CD14-positive monocyte (primary cell): ENCODE data around the gene MMRN1. TPM values are rescaled to one million over a fixed set of nuclear protein-coding genes. Genes with fewer than 3 reads are reported as not detected.

Experiments used
- DNase-seq, 3 donors: peaks; one replicate each; pipeline ENCODE4 v3.0.0-alpha.2; 2011 to 2022
- H2AFZ ChIP-seq: 2 replicates; pipeline ENCODE4 v1.6.0; 2012; ENCODE audit warnings: mild to moderate bottlenecking, low read depth, low read length, inconsistent platforms; ENCODE audit not compliant: insufficient read depth, poor library complexity, severe bottlenecking
- H3K27ac ChIP-seq, 2 donors: 1 replicate in 1 of 2; 2 replicates in 1 of 2; pipeline ENCODE4 v1.5.1; 2012 to 2013; ENCODE audit warnings: low read length in 2 of 2, control low read depth in 1 of 2, inconsistent platforms in 1 of 2, low read depth in 1 of 2, mild to moderate bottlenecking in 1 of 2
- H3K27me3 ChIP-seq, 2 donors: one replicate each; pipeline versions ENCODE4 v1.6.0 to v1.6.1; 2011 to 2013; ENCODE audit warnings: low read length in 2 of 2; ENCODE audit not compliant: control insufficient read depth in 2 of 2, insufficient read depth in 2 of 2
- H3K36me3 ChIP-seq, 2 donors: replicated peaks in 1 of 2; 1 replicate in 1 of 2; 2 replicates in 1 of 2; pipeline versions ENCODE4 v1.5.1 to v1.6.1; 2012 to 2013; ENCODE audit warnings: low read length in 2 of 2, control low read depth in 1 of 2, inconsistent platforms in 1 of 2, mild to moderate bottlenecking in 1 of 2; ENCODE audit not compliant: insufficient read depth in 2 of 2, control insufficient read depth in 1 of 2
- H3K4me1 ChIP-seq, 2 donors: 1 replicate in 1 of 2; 2 replicates in 1 of 2; pipeline versions ENCODE4 v1.5.1 to v1.6.1; 2012 to 2013; ENCODE audit warnings: low read length in 2 of 2, control low read depth in 1 of 2, inconsistent platforms in 1 of 2, mild to moderate bottlenecking in 1 of 2, moderate library complexity in 1 of 2; ENCODE audit not compliant: insufficient read depth in 2 of 2, control insufficient read depth in 1 of 2
- H3K4me2 ChIP-seq: replicated peaks from 2 replicates; pipeline ENCODE3; 2012; ENCODE audit warnings: low read length, moderate library complexity, mild to moderate bottlenecking; ENCODE audit not compliant: poor library complexity, severe bottlenecking; ENCODE audit errors: extremely low read depth
- H3K4me3 ChIP-seq, 3 experiments: fragments of 200-600 bp in 1 of 3; sonication (generic) in 1 of 3; replicated peaks in 1 of 3; 1 replicate in 2 of 3; 2 replicates in 1 of 3; pipeline ENCODE4 v1.5.1; 2011 to 2013; ENCODE audit warnings: low read length in 3 of 3, mild to moderate bottlenecking in 3 of 3, control low read depth in 2 of 3, low read depth in 2 of 3, inconsistent platforms in 1 of 3, moderate library complexity in 1 of 3
- H3K79me2 ChIP-seq: 2 replicates; pipeline ENCODE4 v1.6.0; 2012; ENCODE audit warnings: mild to moderate bottlenecking, control low read depth, inconsistent platforms, low read length, moderate library complexity; ENCODE audit not compliant: insufficient read depth
- H3K9ac ChIP-seq: 2 replicates; pipeline ENCODE4 v1.6.0; 2017; ENCODE audit warnings: low read length, mild to moderate bottlenecking; ENCODE audit not compliant: insufficient read depth, poor library complexity, severe bottlenecking
- H3K9me3 ChIP-seq, 2 donors: replicated peaks in 1 of 2; 1 replicate in 1 of 2; 2 replicates in 1 of 2; pipeline versions ENCODE4 v1.5.1 to v1.6.1; 2012 to 2013; ENCODE audit warnings: low read length in 2 of 2, control low read depth in 1 of 2; ENCODE audit not compliant: control insufficient read depth in 1 of 2, insufficient read depth in 1 of 2
- H4K20me1 ChIP-seq: 2 replicates; pipeline ENCODE4 v1.6.0; 2012; ENCODE audit warnings: mild to moderate bottlenecking, low read length, control low read depth, moderate library complexity; ENCODE audit not compliant: insufficient read depth
- H3K27ac Mint-ChIP-seq, 7 donors: one replicate each; pipeline ENCODE4 v1.8.0; 2020; ENCODE audit warnings: mild to moderate bottlenecking in 7 of 7, mixed read lengths in 7 of 7, moderate library complexity in 6 of 7, inconsistent platforms in 2 of 7
- H3K27me3 Mint-ChIP-seq, 3 donors: one replicate each; pipeline ENCODE4 v1.8.0; 2021 to 2022; ENCODE audit warnings: low read depth in 3 of 3, mild to moderate bottlenecking in 3 of 3, mixed read lengths in 3 of 3, moderate library complexity in 3 of 3, inconsistent platforms in 1 of 3
- H3K36me3 Mint-ChIP-seq, 2 donors: one replicate each; pipeline ENCODE4 v1.8.0; 2020; ENCODE audit warnings: mixed read lengths in 2 of 2, inconsistent platforms in 1 of 2, mild to moderate bottlenecking in 1 of 2
- H3K4me1 Mint-ChIP-seq: one replicate; pipeline ENCODE4 v1.8.0; 2020; ENCODE audit warnings: mild to moderate bottlenecking, mixed read lengths
- H3K4me3 Mint-ChIP-seq, 2 donors: one replicate each; pipeline ENCODE4 v1.8.0; 2020; ENCODE audit warnings: mild to moderate bottlenecking in 2 of 2, mixed read lengths in 2 of 2, moderate library complexity in 1 of 2
- H3K9me3 Mint-ChIP-seq, 7 donors: one replicate each; pipeline ENCODE4 v1.8.0; 2020 to 2022; ENCODE audit warnings: mixed read lengths in 7 of 7, mild to moderate bottlenecking in 6 of 7, moderate library complexity in 6 of 7, inconsistent platforms in 2 of 7
- CTCF ChIP-seq: fragments of 200-600 bp; IDR thresholded peaks from one replicate; pipeline ENCODE4 v1.8.0; 2022; ENCODE audit warnings: antibody characterized with exemption, mild to moderate bottlenecking
- WGBS: methylation state at CpG from one replicate; pipeline ENCODE4 v1.1.5; 2013; ENCODE audit warnings: missing lambda C conversion rate; ENCODE audit not compliant: insufficient coverage; 5-methylcytosine and 5-hydroxymethylcytosine counted together
- intact Hi-C, 2 donors: fragments of 100-400 bp; cut with micrococcal nuclease; formaldehyde crosslinking; loops; one replicate each; pipeline versions ENCODE4 v1.15.0 to v1.15.1; 2023
- polyA plus RNA-seq, 3 donors: library from polyadenylated mRNA; depleted of rRNA in 1 of 3; unstranded in 2 of 3; stranded (reverse) in 1 of 3; fragments of 300-500 nt in 2 of 3; fragments of >200 nt in 1 of 3; fragmentation: Illumina TruSeq in 2 of 3; gene quantifications; 1 replicate in 2 of 3; 2 replicates in 1 of 3; pipeline ENCODE4 v1.2.3, GENCODE V29; 2012 to 2021

The MMRN1 gene
- polyA plus RNA-seq, 3 donors, result 0.07 TPM; not detected in 2

GRCh38 chr4:89992744-89993143 is 98.1 kb downstream of the MMRN1 start:
- no peak overlapping the region for H3K4me3 ChIP-seq
- no peak overlapping the region for H3K4me3 Mint-ChIP-seq
- peaks cover 0 to 3% (median 1%) of the 10 kb centered on the region in 3 donors for H3K27me3 Mint-ChIP-seq
- H3K36me3 ChIP-seq, result no peaks in the 10 kb centered on the region
- H3K36me3 Mint-ChIP-seq, result no peaks in the 10 kb centered on the region
- peaks cover 0 to 9% (median 0%) of the 10 kb centered on the region in 7 donors for H3K9me3 Mint-ChIP-seq
- no peak for DNase-seq
- WGBS, result no CpG with 5 or more reads among the region's 1 CpG
- H3K79me2 ChIP-seq, result no peaks in the 10 kb centered on the region
- H3K27ac ChIP-seq, result no peak overlapping the region
- H3K4me1 ChIP-seq, result no peaks in the 10 kb centered on the region
- H3K27ac Mint-ChIP-seq, result no peak overlapping the region
- H3K27me3 ChIP-seq, result no peaks in the 10 kb centered on the region
- H4K20me1 ChIP-seq, result no peaks in the 10 kb centered on the region
- no peaks in the 10 kb centered on the region for H3K4me1 Mint-ChIP-seq
- TF ChIP-seq CTCF, result no peak
- no peak overlapping the region for H2AFZ ChIP-seq
- H3K9me3 ChIP-seq, result no peaks in the 10 kb centered on the region
- no peak overlapping the region for H3K4me2 ChIP-seq
- intact Hi-C loops, result no loop called here
- no peak overlapping the region for H3K9ac ChIP-seq

GRCh38 chr4:89994176-89994873 is 99.7 kb downstream of the MMRN1 start:
- Mint-ChIP-seq H3K4me1 (no peaks in the 10 kb centered on the region), H3K9me3 (peaks cover 0 to 5% (median 0%) of the 10 kb centered on the region in 7 donors), H3K36me3 (no peaks in the 10 kb centered on the region), H3K4me3 (no peak overlapping the region), H3K27ac (no peak overlapping the region), H3K27me3 (peaks cover 0 to 3% (median 0%) of the 10 kb centered on the region in 3 donors)
- Histone ChIP-seq H3K9ac (no peak overlapping the region), H4K20me1 (no peaks in the 10 kb centered on the region), H2AFZ (no peak overlapping the region), H3K4me1 (no peaks in the 10 kb centered on the region), H3K4me2 (no peak overlapping the region), H3K9me3 (no peaks in the 10 kb centered on the region), H3K27ac (no peak overlapping the region), H3K27me3 (no peaks in the 10 kb centered on the region), H3K36me3 (no peaks in the 10 kb centered on the region), H3K4me3 (no peak overlapping the region), H3K79me2 (no peaks in the 10 kb centered on the region)
- intact Hi-C loops, result no loop called here
- no peak for TF ChIP-seq CTCF
- no peak for DNase-seq
- 67% methylated on average over 1 of the region's 3 CpGs for WGBS
